Adrenal gland (tissue), 5 donors: ENCODE measurements around the gene CADM1.

Experiments used
- CTCF ChIP-seq, 6 experiments: fragments of 450-650 bp in 4 of 6; fragments of 200-600 bp in 2 of 6; sonication (generic) in 1 of 6; IDR thresholded peaks; 1 replicate in 5 of 6; 2 replicates in 1 of 6; pipeline versions ENCODE4 v1.5.1 to v1.8.0; 2016 to 2021; ENCODE audit warnings: antibody characterized with exemption in 6 of 6, mild to moderate bottlenecking in 2 of 6, moderate library complexity in 1 of 6
- POLR2A ChIP-seq, 2 donors: fragments of 450-650 bp; IDR thresholded peaks; one replicate each; pipeline ENCODE4 v1.6.1; 2017; ENCODE audit warnings: antibody characterized with exemption in 2 of 2, mild to moderate bottlenecking in 2 of 2, moderate library complexity in 1 of 2
- donor health status: DM: no; HTN: no; CAD: no.

- TF ChIP-seq CTCF (IDR thresholded peaks at IDR 0.05) (no peak), POLR2A (IDR thresholded peaks at IDR 0.05) (no peak)
Observed at GRCh38 chr11:115466122-115466521, 38.1 kb downstream of the CADM1 start.
